HL-60 (cell line): ENCODE measurements around the gene TSHZ2.

Experiments used
- DNase-seq, 2 experiments: peaks; one replicate each; pipeline ENCODE4 v3.0.0-alpha.2; 2010 to 2020; ENCODE audit warnings: low read depth in 1 of 2, low spot score in 1 of 2
- H3K27ac ChIP-seq: fragments of 250-450 bp; sonication (Bioruptor Pico); replicated peaks from 2 replicates; pipeline ENCODE4 v1.5.1; 2020; ENCODE audit warnings: mild to moderate bottlenecking, moderate library complexity
- H3K27me3 ChIP-seq: fragments of 250-450 bp; sonication (Bioruptor Pico); 2 replicates; pipeline ENCODE4 v1.5.1; 2021; ENCODE audit warnings: mild to moderate bottlenecking, moderate library complexity; ENCODE audit not compliant: insufficient read depth, poor library complexity, severe bottlenecking
- H3K4me3 ChIP-seq: replicated peaks from 2 replicates; pipeline ENCODE4 v1.5.1; 2011; ENCODE audit warnings: mild to moderate bottlenecking, control low read depth, low read length; ENCODE audit not compliant: insufficient read depth
- CTCF ChIP-seq: IDR thresholded peaks from one replicate; pipeline ENCODE4 v1.5.1; 2011; ENCODE audit warnings: low read length, control low read depth, inconsistent platforms; ENCODE audit not compliant: insufficient read depth
- GABPA ChIP-seq: IDR thresholded peaks from 2 replicates; pipeline ENCODE4 v1.6.1; 2012; ENCODE audit warnings: low read depth
- POLR2AphosphoS5 ChIP-seq: IDR thresholded peaks from 2 replicates; pipeline ENCODE4 v1.6.1; 2012; ENCODE audit warnings: low read depth
- REST ChIP-seq: IDR thresholded peaks from 2 replicates; pipeline ENCODE4 v1.6.1; 2012; ENCODE audit warnings: low read depth; ENCODE audit not compliant: insufficient replicate concordance
- SPI1 ChIP-seq: IDR thresholded peaks from 2 replicates; pipeline ENCODE4 v1.6.1; 2012; ENCODE audit warnings: low read depth, mild to moderate bottlenecking, borderline replicate concordance

TSHZ2 gene

DNA sequence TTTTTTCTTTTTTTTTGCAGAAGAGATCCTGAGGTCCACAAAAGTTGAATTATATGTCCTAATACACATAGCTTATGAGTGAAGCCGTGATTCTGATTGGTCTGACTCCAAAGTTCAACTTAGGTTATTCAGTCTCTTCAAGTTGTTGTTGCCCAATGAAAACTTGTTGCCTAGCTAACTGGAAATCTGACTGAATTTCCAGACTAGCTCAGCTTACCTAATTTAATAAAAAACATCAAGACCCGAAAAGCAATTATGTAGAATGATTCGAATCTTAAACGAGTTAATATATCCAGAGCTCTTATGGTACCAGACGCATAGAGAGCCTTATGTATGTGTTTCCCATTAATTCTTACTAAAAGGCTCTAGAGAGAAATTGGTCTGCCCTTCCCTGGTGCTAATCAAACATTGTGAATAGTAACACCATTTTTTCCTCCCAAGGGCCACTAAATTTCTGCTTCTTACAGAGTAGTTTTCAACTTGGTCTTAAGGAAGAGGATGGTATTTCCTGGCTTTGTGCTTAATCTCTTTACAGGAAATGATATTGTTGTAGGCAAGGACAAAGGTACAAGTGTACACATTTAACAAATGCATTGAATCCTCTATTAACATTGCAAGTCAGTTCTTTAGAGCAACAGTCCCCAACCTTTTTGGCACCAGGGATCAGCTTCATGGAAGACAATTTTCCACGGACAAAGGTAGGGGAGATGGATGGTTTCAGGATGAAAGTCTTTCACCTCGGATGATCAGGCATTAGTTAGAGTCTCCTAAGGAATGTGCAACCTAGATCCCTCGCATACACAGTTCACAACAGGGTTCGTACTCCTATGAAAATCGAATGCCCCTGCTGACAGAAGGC lies 107.9 kb downstream of the TSHZ2 start:
- Histone ChIP-seq H3K4me3 (no peak overlapping the region), H3K27me3 (no peaks in the 10 kb centered on the region), H3K27ac (no peak overlapping the region)
- DNase-seq, result no peak
- TF ChIP-seq GABPA (no peak), SPI1 (no peak), POLR2AphosphoS5 (no peak), REST (no peak), CTCF (no peak)

DNA sequence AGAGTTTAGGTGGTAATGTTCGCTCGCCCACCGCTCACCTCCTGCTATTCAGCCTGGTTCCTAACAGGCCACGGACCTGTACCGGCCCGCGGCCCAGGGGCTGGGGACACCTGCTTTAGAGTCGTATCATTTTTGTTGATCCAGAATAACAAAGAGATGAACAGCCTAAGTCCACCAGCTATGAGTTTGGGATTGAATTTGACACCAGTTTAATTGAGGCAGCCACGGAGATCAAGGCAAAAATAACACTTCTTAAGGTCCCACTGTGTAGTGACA lies 108.5 kb downstream of the TSHZ2 start:
- no peaks in the 10 kb centered on the region for H3K27me3 ChIP-seq
- no peak overlapping the region for H3K27ac ChIP-seq
- DNase-seq, result no peak
- TF ChIP-seq SPI1, result no peak
- no peak for TF ChIP-seq REST
- no peak for TF ChIP-seq CTCF
- TF ChIP-seq GABPA, result no peak
- no peak for TF ChIP-seq POLR2AphosphoS5
- H3K4me3 ChIP-seq, result no peak overlapping the region

DNA sequence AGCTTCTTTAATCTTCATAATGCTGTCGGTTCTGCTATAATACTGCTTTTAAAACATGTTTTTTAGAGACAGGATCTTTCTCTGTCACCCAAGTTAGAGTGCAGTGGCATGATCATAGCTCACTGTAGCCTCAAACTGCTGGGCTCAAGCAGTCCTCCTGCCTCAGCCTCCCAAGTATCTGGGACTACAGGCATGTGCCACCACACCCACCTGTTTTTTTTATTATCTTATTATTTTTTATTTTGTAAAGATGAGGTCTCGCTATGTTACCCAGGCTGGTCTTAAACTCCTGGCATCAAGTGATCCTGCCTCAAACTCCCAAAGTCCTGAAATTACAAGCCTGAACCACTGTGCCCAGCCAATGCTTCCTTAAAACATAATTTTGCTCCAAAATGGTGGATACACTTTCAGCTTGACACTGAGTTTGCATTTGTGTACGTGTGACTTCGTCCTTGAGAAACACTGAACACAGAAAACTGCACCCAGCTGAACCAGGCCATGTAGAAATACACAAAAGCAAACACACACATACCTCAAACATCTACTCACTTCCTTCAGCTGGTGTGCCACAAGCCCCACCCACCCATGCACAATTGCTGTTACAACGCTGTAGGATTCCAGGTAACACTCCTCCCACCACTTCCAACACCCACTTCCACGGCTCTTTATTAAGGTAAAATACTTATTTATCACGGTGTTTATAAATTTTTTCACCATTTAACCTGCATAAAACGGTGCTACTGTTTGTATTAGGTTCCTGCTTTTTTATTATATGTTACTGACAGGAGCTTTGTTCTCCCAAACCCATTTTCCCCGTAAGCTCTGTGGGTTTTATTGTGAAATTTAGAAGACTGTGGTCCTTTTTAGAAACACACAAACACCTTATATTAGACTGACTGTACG lies 109.1 kb downstream of the TSHZ2 start:
- no peak overlapping the region for H3K4me3 ChIP-seq
- TF ChIP-seq REST, result no peak
- no peak for TF ChIP-seq SPI1
- no peak for TF ChIP-seq GABPA
- no peak for TF ChIP-seq CTCF
- H3K27me3 ChIP-seq, result no peaks in the 10 kb centered on the region
- H3K27ac ChIP-seq, result no peak overlapping the region
- DNase-seq, result no peak
